H9 (cell line): ENCODE results near the gene PRDX2. TPM values are rescaled to one million over a fixed set of nuclear protein-coding genes. Genes with fewer than 3 reads are reported as not detected.
"Not testable (repeated sequence)": the region's sequence is repeated elsewhere in the genome, so short reads cannot be mapped to it uniquely, and the experiment has no call there.

ENCODE experiments used
- DNase-seq: peaks from one replicate; pipeline ENCODE4 v3.0.0-alpha.2; 2017
- H2AFZ ChIP-seq: one replicate; pipeline ENCODE4 v1.6.1; 2013; ENCODE audit warnings: mild to moderate bottlenecking, low read length, control low read depth, moderate library complexity
- H2AK5ac ChIP-seq: 2 replicates; pipeline ENCODE4 v1.6.1; 2013; ENCODE audit warnings: low read length, control low read depth, mixed read lengths; ENCODE audit not compliant: insufficient read length
- H2BK120ac ChIP-seq: one replicate; pipeline ENCODE4 v1.6.1; 2013; ENCODE audit warnings: low read depth, mild to moderate bottlenecking, low read length, control low read depth, inconsistent platforms; ENCODE audit not compliant: poor library complexity, severe bottlenecking
- H2BK12ac ChIP-seq: 2 replicates; pipeline ENCODE4 v1.6.1; 2013; ENCODE audit warnings: low read length, control low read depth, mixed read lengths, low read depth; ENCODE audit not compliant: insufficient read length
- H2BK15ac ChIP-seq: 2 replicates; pipeline ENCODE4 v1.6.1; 2013; ENCODE audit warnings: low read depth, low read length, control low read depth
- H2BK20ac ChIP-seq: one replicate; pipeline ENCODE4 v1.6.1; 2013; ENCODE audit warnings: low read depth, mild to moderate bottlenecking, low read length, control low read depth, inconsistent platforms; ENCODE audit not compliant: poor library complexity, severe bottlenecking
- H2BK5ac ChIP-seq: 2 replicates; pipeline ENCODE4 v1.6.1; 2013; ENCODE audit warnings: low read length, control low read depth, mixed read lengths; ENCODE audit not compliant: insufficient read length
- H3K14ac ChIP-seq: 2 replicates; pipeline ENCODE4 v1.6.1; 2013; ENCODE audit warnings: low read length, control low read depth; ENCODE audit not compliant: insufficient read depth
- H3K18ac ChIP-seq: 2 replicates; pipeline ENCODE4 v1.6.1; 2013; ENCODE audit warnings: low read depth, mild to moderate bottlenecking, mixed read lengths, low read length, control low read depth; ENCODE audit not compliant: insufficient read length
- H3K23ac ChIP-seq: 2 replicates; pipeline ENCODE4 v1.6.1; 2013; ENCODE audit warnings: low read length, control low read depth, mixed read lengths, low read depth; ENCODE audit not compliant: insufficient read length
- H3K23me2 ChIP-seq: 2 replicates; pipeline ENCODE4 v1.6.1; 2013; ENCODE audit warnings: low read depth, mild to moderate bottlenecking, mixed read lengths, low read length, control low read depth; ENCODE audit not compliant: insufficient read length, poor library complexity, severe bottlenecking
- H3K27ac ChIP-seq: 2 replicates; pipeline ENCODE4 v1.5.1; 2013; ENCODE audit warnings: low read length, control low read depth, mixed read lengths, low read depth; ENCODE audit not compliant: insufficient read length
- H3K27me3 ChIP-seq: 2 replicates; pipeline ENCODE4 v1.6.1; 2013; ENCODE audit warnings: low read length, control low read depth, inconsistent platforms; ENCODE audit not compliant: insufficient read depth
- H3K4ac ChIP-seq: 2 replicates; pipeline ENCODE4 v1.6.1; 2013; ENCODE audit warnings: low read depth, mild to moderate bottlenecking, control low read depth, inconsistent platforms, low read length, moderate library complexity
- H3K4me1 ChIP-seq: 2 replicates; pipeline ENCODE4 v1.6.1; 2013; ENCODE audit warnings: low read length, control low read depth, inconsistent platforms; ENCODE audit not compliant: insufficient read depth
- H3K4me2 ChIP-seq: 2 replicates; pipeline ENCODE4 v1.6.1; 2013; ENCODE audit warnings: low read length, control low read depth, mixed read lengths; ENCODE audit not compliant: insufficient read length, insufficient read depth
- H3K56ac ChIP-seq: 2 replicates; pipeline ENCODE4 v1.6.1; 2013; ENCODE audit warnings: low read depth, mild to moderate bottlenecking, mixed read lengths, low read length, control low read depth; ENCODE audit not compliant: insufficient read length
- H3K79me1 ChIP-seq: 2 replicates; pipeline ENCODE4 v1.6.1; 2013; ENCODE audit warnings: low read depth, mild to moderate bottlenecking, moderate library complexity, low read length, control low read depth, inconsistent platforms; ENCODE audit not compliant: insufficient read depth, poor library complexity, severe bottlenecking
- H3K79me2 ChIP-seq: 2 replicates; pipeline ENCODE4 v1.6.1; 2013; ENCODE audit warnings: low read length, control low read depth, inconsistent platforms; ENCODE audit not compliant: insufficient read depth
- H3K9ac ChIP-seq: 2 replicates; pipeline ENCODE4 v1.6.1; 2013; ENCODE audit warnings: low read length, control low read depth, mixed read lengths; ENCODE audit not compliant: insufficient read length; ENCODE audit errors: extremely low read depth
- H3K9me3 ChIP-seq: one replicate; pipeline ENCODE4 v1.6.1; 2013; ENCODE audit warnings: low read depth, low read length, inconsistent platforms; ENCODE audit not compliant: control insufficient read depth
- H3T11ph ChIP-seq: one replicate; pipeline ENCODE4 v1.6.1; 2013; ENCODE audit warnings: mild to moderate bottlenecking, low read length, control low read depth, inconsistent platforms
- H4K20me1 ChIP-seq: one replicate; pipeline ENCODE4 v1.6.1; 2013; ENCODE audit not compliant: control insufficient read depth, insufficient read length, insufficient read depth
- H4K5ac ChIP-seq: 2 replicates; pipeline ENCODE4 v1.6.1; 2013; ENCODE audit warnings: low read depth, mild to moderate bottlenecking, mixed read lengths, low read length, control low read depth; ENCODE audit not compliant: insufficient read length
- H4K8ac ChIP-seq: replicated peaks from 2 replicates; pipeline ENCODE4 v1.6.1; 2013; ENCODE audit warnings: low read length, control low read depth, mixed read lengths, low read depth; ENCODE audit not compliant: insufficient read length
- H4K91ac ChIP-seq: 2 replicates; pipeline ENCODE4 v1.6.1; 2013; ENCODE audit warnings: low read depth, mild to moderate bottlenecking, moderate library complexity, mixed read lengths, low read length, control low read depth; ENCODE audit not compliant: insufficient read length
- H3K27ac Mint-ChIP-seq, 3 experiments: 2 replicates in 2 of 3; 3 replicates in 1 of 3; pipeline ENCODE4 v1.8.0; 2020 to 2021; ENCODE audit warnings: mixed read lengths in 3 of 3, mild to moderate bottlenecking in 1 of 3, moderate library complexity in 1 of 3
- H3K27me3 Mint-ChIP-seq: 2 replicates; pipeline ENCODE4 v1.8.0; 2021; ENCODE audit warnings: low read depth, mild to moderate bottlenecking, moderate library complexity, mixed read lengths
- H3K36me3 Mint-ChIP-seq, 3 experiments: 2 replicates in 2 of 3; 3 replicates in 1 of 3; pipeline ENCODE4 v1.8.0; 2020 to 2021; ENCODE audit warnings: low read depth in 3 of 3, mixed read lengths in 3 of 3; ENCODE audit not compliant: insufficient read depth in 1 of 3
- H3K4me1 Mint-ChIP-seq, 2 experiments: 2 replicates each; pipeline ENCODE4 v1.8.0; 2020; ENCODE audit warnings: mixed read lengths in 2 of 2
- H3K4me3 Mint-ChIP-seq, 2 experiments: 2 replicates in 1 of 2; 3 replicates in 1 of 2; pipeline ENCODE4 v1.8.0; 2020 to 2021; ENCODE audit warnings: mild to moderate bottlenecking in 2 of 2, mixed read lengths in 2 of 2, moderate library complexity in 1 of 2
- H3K9me3 Mint-ChIP-seq, 2 experiments: 2 replicates in 1 of 2; 3 replicates in 1 of 2; pipeline ENCODE4 v1.8.0; 2020; ENCODE audit warnings: mild to moderate bottlenecking in 2 of 2, mixed read lengths in 2 of 2, moderate library complexity in 1 of 2
- CTCF ChIP-seq: fragments of 200-600 bp; sonication (generic); conservative IDR thresholded peaks from 3 replicates; pipeline ENCODE4 v1.8.0; 2021; ENCODE audit warnings: antibody characterized with exemption, mild to moderate bottlenecking
- whole genome bisulfite sequencing: extraction: QIAGEN DNeasy Blood & Tissue Kit; methylation state at CpG from one replicate; pipeline ENCODE4 v1.1.7; 2013; ENCODE audit warnings: missing lambda C conversion rate, low lambda C conversion rate, mixed read lengths; ENCODE audit not compliant: insufficient read length; ENCODE audit errors: extremely low coverage; 5-methylcytosine and 5-hydroxymethylcytosine counted together
- total RNA-seq: library from RNA; stranded (reverse); gene quantifications from 2 replicates; pipeline ENCODE4 v1.2.1, GENCODE V29; 2021

PRDX2 gene
- total RNA-seq, 1 experiment from 2014 or later, result 468 TPM

GRCh38 chr19:12799742-12800465 is 1.7 kb downstream of the PRDX2 start:
- no peaks in the 10 kb centered on the region for H4K20me1 ChIP-seq
- peaks cover 17% of the 10 kb centered on the region for H3K23me2 ChIP-seq
- no peak overlapping the region for H2BK20ac ChIP-seq
- H3K9me3 ChIP-seq, result no peaks in the 10 kb centered on the region
- no peak overlapping the region for H3K23ac ChIP-seq
- Mint-ChIP-seq H3K4me1 (peaks cover 20 to 22% of the 10 kb centered on the region in 2 experiments), H3K27ac (no peak overlapping the region), H3K36me3 (peaks cover 11 to 44% (median 35%) of the 10 kb centered on the region in 3 experiments; a peak in 6 of 7 replicates), H3K27me3 (peaks cover 6% of the 10 kb centered on the region), H3K4me3 (peak overlapping the region; percentile 91 to 94; a peak in 4 of 5 replicates), H3K9me3 (no peaks in the 10 kb centered on the region; a peak in 1 of 5 replicates)
- H2BK120ac ChIP-seq, result no peak overlapping the region
- H2AFZ ChIP-seq, result no peak overlapping the region
- H3K27ac ChIP-seq, result no peak overlapping the region
- H3K79me2 ChIP-seq, result no peaks in the 10 kb centered on the region
- H3K9ac ChIP-seq, result no peak overlapping the region
- no peak overlapping the region for H3K56ac ChIP-seq
- peak overlapping the region; percentile 84 for H3K4me2 ChIP-seq
- H2BK5ac ChIP-seq, result no peak overlapping the region
- H3K4me1 ChIP-seq, result no peaks in the 10 kb centered on the region; the same call in 1 of the 2 replicates
- H3K4ac ChIP-seq, result no peak overlapping the region
- no CpG with 5 or more reads among the region's 18 CpGs for WGBS
- no peak for TF ChIP-seq CTCF
- no peak overlapping the region for H4K8ac ChIP-seq
- H2AK5ac ChIP-seq, result no peak overlapping the region
- H3K27me3 ChIP-seq, result no peaks in the 10 kb centered on the region
- H2BK15ac ChIP-seq, result no peak overlapping the region
- peaks cover 4% of the 10 kb centered on the region for H3K79me1 ChIP-seq
- no peak overlapping the region for H3K14ac ChIP-seq
- no peak overlapping the region for H4K91ac ChIP-seq
- H4K5ac ChIP-seq, result no peak overlapping the region
- H3T11ph ChIP-seq, result no peak overlapping the region
- no peak overlapping the region for H2BK12ac ChIP-seq
- DNase-seq, result no peak
- no peak overlapping the region for H3K18ac ChIP-seq

DNA sequence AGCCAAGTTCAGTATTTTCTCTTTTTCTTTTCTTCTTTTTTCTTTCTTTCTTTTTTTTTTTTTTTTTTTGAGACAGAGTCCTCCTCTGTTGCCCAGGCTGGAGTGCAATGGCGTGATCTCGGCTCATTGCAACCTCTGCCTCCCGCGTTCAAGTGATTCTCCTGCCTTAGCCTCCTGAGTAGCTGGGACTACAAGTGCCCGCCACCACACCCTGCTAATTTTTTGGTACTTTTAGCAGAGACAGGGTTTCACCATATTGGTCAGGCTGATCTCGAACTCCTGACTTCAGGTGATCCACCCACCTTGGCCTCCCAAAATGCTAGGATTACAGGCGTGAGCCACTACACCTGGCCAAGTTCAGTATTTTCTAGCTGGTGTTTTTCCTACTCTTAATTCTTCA is 4.0 kb downstream of the PRDX2 start:
- not testable (repeated sequence) for H3K23ac ChIP-seq, H2BK20ac ChIP-seq, H3K56ac ChIP-seq, H3K27me3 ChIP-seq, H4K91ac ChIP-seq, H3K18ac ChIP-seq, H3K9ac ChIP-seq, H3K4me1 ChIP-seq, H2BK5ac ChIP-seq, H3K27ac ChIP-seq, H3K27ac Mint-ChIP-seq, H3K4me3 Mint-ChIP-seq, H3K9me3 Mint-ChIP-seq, H4K8ac ChIP-seq, H3K14ac ChIP-seq, H3K4me2 ChIP-seq, H3K4ac ChIP-seq, H2BK120ac ChIP-seq, H4K20me1 ChIP-seq, DNase-seq, H3T11ph ChIP-seq, H2BK15ac ChIP-seq, H2BK12ac ChIP-seq, H2AFZ ChIP-seq, H3K9me3 ChIP-seq, H3K79me2 ChIP-seq, H3K27me3 Mint-ChIP-seq, H2AK5ac ChIP-seq, H4K5ac ChIP-seq, H3K79me1 ChIP-seq
- H3K4me1 Mint-ChIP-seq, result peaks cover 28 to 29% of the 10 kb centered on the region in 2 experiments
- H3K36me3 Mint-ChIP-seq, result peaks cover 11 to 44% (median 35%) of the 10 kb centered on the region in 3 experiments; a peak in 6 of 7 replicates
- H3K23me2 ChIP-seq, result peaks cover 27% of the 10 kb centered on the region
- WGBS, result no CpG with 5 or more reads among the region's 7 CpGs
